Activated naive CD8-positive, alpha-beta T cell treated with anti-CD3 and anti-CD28 coated beads, Interleukin-2, amount 10 ng/mL, durations not matched to agents 7 days and 5 days (primary cell): ENCODE data around the gene TMEM44. TPM values are rescaled to one million over a fixed set of nuclear protein-coding genes. Genes with fewer than 3 reads are reported as not detected.

Source experiments
- ATAC-seq: fragments of 150-1000 bp; cut with Tn5 transposase; one replicate; pipeline ENCODE4 v1.10.0; 2021; ENCODE audit warnings: low read depth, moderate library complexity
- POLR2A ChIA-PET: fragments of 350-600 bp; sonication (Branson Sonifier 250); formaldehyde crosslinking; loops from one replicate; lab custom pipeline; 2021; ENCODE audit warnings: antibody characterized with exemption; lab: Charles Lee
- DNase-seq: peaks from one replicate; pipeline ENCODE4 v3.0.0; 2021
- H3K27ac Mint-ChIP-seq: one replicate; pipeline ENCODE4 v1.8.0; 2022; ENCODE audit warnings: mild to moderate bottlenecking, mixed read lengths
- H3K27me3 Mint-ChIP-seq: one replicate; pipeline ENCODE4 v1.8.0; 2022; ENCODE audit warnings: mild to moderate bottlenecking, moderate library complexity, mixed read lengths
- H3K36me3 Mint-ChIP-seq: one replicate; pipeline ENCODE4 v1.8.0; 2021; ENCODE audit warnings: mild to moderate bottlenecking, mixed read lengths
- H3K4me1 Mint-ChIP-seq: one replicate; pipeline ENCODE4 v1.8.0; 2021; ENCODE audit warnings: mixed read lengths
- H3K4me3 Mint-ChIP-seq: one replicate; pipeline ENCODE4 v1.8.0; 2022; ENCODE audit warnings: mild to moderate bottlenecking, moderate library complexity, mixed read lengths
- H3K9me3 Mint-ChIP-seq: one replicate; pipeline ENCODE4 v1.8.0; 2021; ENCODE audit warnings: mixed read lengths
- total RNA-seq, 2 experiments: library from RNA; stranded (reverse); gene quantifications; one replicate each; pipeline ENCODE4 v1.2.3, GENCODE V29; 2021

TMEM44 gene
- total RNA-seq, 2 experiments from 2014 or later, result 6.3 to 8.1 TPM

DNA sequence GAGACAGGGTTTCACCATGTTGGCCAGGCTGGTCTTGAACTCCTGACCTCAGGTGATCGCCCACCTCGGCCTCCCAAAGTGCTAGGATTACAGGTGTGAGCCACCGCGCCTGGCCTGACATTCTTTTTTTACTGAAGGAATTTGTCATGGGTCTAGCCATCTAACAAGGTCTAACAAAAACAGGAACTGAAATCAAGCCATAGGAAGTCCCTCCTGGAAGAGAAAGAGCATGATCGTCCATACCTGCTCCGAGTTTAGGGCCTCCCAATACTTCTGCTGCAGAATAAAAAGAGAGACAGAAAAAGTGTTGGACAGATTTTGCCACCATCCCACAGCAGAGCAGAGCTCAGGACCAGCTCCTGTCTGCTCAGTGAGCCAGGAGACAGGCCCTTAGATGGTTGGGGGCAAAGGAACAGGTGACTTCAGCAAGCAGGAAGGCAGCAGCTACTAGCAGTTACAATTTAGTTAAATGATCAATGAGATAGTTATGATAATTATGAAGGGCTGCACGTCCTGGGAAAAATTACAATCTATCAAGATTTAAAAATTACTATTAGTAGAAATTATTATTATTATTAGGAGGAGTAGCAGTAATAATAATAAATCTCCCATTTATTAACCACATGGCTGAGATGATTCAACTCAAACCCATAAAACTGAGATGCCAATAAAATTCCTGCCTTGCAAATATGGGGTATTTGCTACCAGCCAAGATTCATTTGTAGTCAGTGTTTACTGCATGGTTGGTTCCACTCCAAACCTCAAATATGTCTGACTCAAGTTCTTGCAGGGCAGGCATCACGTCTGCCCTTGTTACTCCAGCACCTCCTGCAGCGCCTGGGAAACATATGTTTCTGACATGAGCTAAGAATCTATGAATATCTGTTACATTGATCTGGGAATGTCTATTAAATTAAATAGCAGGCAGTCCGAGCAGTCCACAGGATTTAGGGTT is 40.1 kb downstream of the TMEM44 start:
- Mint-ChIP-seq H3K36me3 (no peaks in the 10 kb centered on the region), H3K27me3 (no peaks in the 10 kb centered on the region), H3K27ac (no peak overlapping the region), H3K4me3 (no peak overlapping the region), H3K4me1 (peaks cover 5% of the 10 kb centered on the region), H3K9me3 (no peaks in the 10 kb centered on the region)
- POLR2A ChIA-PET, result interaction anchor here (0.7 kb wide), 1 partner anchor 9 kb away, joined by 3 read pairs; no protein-coding TSS in a partner anchor
- DNase-seq (no peak), ATAC-seq (no peak)

DNA sequence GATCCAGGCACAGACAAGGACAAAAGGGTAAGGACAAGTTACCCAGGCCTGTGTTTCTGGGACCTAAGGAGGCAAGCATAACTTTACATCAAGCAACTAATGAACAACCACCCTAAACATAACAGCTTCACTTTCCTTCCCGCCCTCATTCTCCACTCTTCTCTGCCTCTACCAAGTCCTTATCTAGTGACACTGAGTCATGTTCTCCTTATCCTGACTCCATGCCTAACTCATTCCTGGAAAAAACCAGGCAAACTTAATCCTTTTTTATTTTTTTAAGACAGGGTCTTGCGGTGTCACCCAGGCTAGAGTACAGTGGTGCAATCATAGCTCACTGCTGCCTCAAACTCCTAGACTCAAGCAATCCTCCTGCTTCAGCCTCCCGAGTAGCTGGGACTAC is 44.5 kb downstream of the TMEM44 start:
- Mint-ChIP-seq H3K27me3 (no peaks in the 10 kb centered on the region), H3K9me3 (no peaks in the 10 kb centered on the region), H3K36me3 (peaks cover 17% of the 10 kb centered on the region), H3K27ac (no peak overlapping the region), H3K4me1 (peaks cover 16% of the 10 kb centered on the region), H3K4me3 (no peak overlapping the region)
- DNase-seq, result no peak
- ATAC-seq, result no peak
- POLR2A ChIA-PET, result interaction anchor here (0.9 kb wide), 1 partner anchor 101 kb away, joined by 4 read pairs; no protein-coding TSS in a partner anchor

DNA sequence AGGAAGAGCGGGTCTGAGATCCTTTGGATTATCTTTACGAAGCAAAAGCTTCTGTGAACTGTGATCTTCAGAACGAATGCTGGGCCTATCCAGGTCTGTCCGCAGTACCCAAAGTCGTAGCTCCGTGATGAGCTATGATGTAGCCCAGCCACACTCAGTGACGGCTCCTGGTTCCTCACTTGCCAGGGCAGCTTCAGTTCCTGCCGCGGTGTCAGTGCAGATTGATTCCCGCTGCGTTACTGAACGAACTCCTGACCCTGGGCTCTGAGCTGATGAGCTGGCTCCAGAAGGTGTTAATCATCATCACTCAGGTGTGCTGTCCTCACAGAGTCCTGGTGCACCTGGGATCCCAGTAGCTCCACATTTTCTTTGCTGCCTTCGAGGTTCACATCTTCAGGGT is 45.0 kb downstream of the TMEM44 start:
- peaks cover 16% of the 10 kb centered on the region for H3K4me1 Mint-ChIP-seq
- H3K36me3 Mint-ChIP-seq, result peaks cover 17% of the 10 kb centered on the region
- ATAC-seq, result no peak
- POLR2A ChIA-PET, result interaction anchor here (0.9 kb wide), 1 partner anchor 101 kb away, joined by 4 read pairs; no protein-coding TSS in a partner anchor
- no peak for DNase-seq
- no peak overlapping the region for H3K4me3 Mint-ChIP-seq
- H3K27ac Mint-ChIP-seq, result no peak overlapping the region
- no peaks in the 10 kb centered on the region for H3K9me3 Mint-ChIP-seq
- H3K27me3 Mint-ChIP-seq, result no peaks in the 10 kb centered on the region

DNA sequence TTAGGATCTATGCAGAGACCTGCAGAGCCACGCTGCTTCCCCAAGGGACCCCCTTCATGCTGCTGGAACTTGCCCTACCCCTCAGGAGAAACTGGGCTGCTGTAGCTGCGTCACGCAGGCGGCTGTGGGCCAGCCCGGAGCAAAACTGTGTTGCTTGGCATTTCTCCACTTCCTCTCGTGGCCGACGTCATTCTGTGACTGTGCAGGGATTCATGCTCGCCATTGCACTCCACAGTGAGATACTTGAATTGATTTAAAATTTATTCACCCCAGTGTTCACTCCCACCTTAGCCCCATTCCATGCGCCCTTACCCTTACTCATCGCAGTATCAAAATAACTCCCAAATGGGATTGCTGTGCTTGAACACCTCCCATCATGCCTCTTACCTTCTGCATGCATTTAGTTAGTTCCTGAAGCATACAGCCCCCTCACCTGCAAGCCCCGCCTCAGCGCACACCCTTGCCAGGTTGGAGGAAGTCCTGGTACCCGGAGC is 45.7 kb downstream of the TMEM44 start:
- POLR2A ChIA-PET, result no interaction called here
- Mint-ChIP-seq H3K36me3 (peaks cover 17% of the 10 kb centered on the region), H3K4me3 (no peak overlapping the region), H3K27me3 (no peaks in the 10 kb centered on the region), H3K9me3 (no peaks in the 10 kb centered on the region), H3K27ac (no peak overlapping the region), H3K4me1 (peaks cover 15% of the 10 kb centered on the region)
- no peak for DNase-seq
- no peak for ATAC-seq

DNA sequence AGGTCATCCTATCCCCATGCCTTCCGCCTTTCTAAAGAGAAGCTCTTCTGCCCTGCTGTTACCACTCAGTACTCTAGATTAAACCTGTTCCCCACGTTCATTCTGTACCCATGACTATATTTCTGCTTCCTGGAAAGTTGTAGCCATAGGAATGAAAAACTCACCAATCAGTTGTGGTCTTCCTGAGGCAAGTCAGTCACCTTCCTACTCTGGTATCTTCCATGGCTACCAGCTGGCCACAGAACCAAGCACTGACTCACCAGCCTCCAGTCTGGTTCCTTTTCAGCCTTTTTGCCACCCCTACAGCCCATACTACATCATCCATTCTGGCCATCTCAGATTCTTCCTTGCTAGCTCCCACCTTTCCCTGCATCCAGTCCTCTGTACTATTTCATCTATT is 46.4 kb downstream of the TMEM44 start:
- Mint-ChIP-seq H3K4me1 (peaks cover 15% of the 10 kb centered on the region), H3K36me3 (peaks cover 17% of the 10 kb centered on the region), H3K4me3 (no peak overlapping the region), H3K27ac (no peak overlapping the region), H3K27me3 (no peaks in the 10 kb centered on the region), H3K9me3 (no peaks in the 10 kb centered on the region)
- no peak for ATAC-seq
- POLR2A ChIA-PET, result no interaction called here
- DNase-seq, result no peak

DNA sequence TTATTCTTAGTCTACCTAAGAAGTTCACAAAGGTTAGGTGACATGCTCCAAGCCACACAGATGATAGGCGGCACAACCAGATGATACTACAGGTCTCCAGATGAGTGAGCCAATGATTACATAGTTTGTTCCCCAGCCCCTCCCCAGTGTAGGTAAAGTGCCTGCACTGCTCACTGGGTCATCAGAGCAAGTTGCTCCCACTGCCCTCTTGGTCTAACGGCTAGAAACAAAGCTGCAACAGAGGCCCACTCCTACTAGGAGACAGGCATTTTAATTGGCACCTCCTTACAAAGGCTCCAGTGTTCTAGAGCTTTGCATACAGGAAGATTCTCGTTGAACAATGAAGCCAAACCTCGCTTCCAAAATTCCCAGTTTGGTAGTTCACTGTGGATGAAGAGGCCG is 47.3 kb downstream of the TMEM44 start:
- no peak overlapping the region for H3K4me3 Mint-ChIP-seq
- peaks cover 15% of the 10 kb centered on the region for H3K4me1 Mint-ChIP-seq
- H3K9me3 Mint-ChIP-seq, result no peaks in the 10 kb centered on the region
- ATAC-seq, result no peak
- POLR2A ChIA-PET, result interaction anchor here (0.6 kb wide), 1 partner anchor 18 kb away, joined by 3 read pairs; no protein-coding TSS in a partner anchor
- H3K36me3 Mint-ChIP-seq, result peaks cover 17% of the 10 kb centered on the region
- H3K27ac Mint-ChIP-seq, result no peak overlapping the region
- no peaks in the 10 kb centered on the region for H3K27me3 Mint-ChIP-seq
- DNase-seq, result no peak

DNA sequence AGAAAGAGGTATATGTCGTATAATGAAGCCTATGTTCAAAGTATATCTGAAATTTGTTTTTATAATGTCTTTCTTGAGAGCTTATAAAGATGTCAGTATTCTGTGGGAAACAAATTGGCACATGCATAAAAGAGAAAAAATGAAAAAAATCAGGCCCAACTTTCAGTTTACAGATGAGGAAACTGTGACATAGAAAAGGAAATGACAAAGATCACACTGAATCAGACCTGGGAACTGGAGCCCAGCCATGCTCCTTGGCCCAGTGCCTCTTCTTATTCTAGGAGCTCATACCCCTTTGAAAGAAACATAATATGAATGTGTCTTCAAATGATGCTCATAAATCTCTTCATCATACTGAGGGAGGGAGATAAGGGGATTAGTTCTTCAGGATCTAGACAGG is 48.4 kb downstream of the TMEM44 start:
- Mint-ChIP-seq H3K9me3 (no peaks in the 10 kb centered on the region), H3K27ac (peak overlapping the region; percentile 97), H3K27me3 (no peaks in the 10 kb centered on the region), H3K4me1 (peaks cover 15% of the 10 kb centered on the region), H3K36me3 (peaks cover 17% of the 10 kb centered on the region), H3K4me3 (peak overlapping the region; percentile 94)
- ATAC-seq, result no peak
- POLR2A ChIA-PET, result interaction anchor here (0.7 to 1.6 kb wide), 3 partner anchors 49 to 574 kb away, joined by 3 to 5 read pairs (median 4); no protein-coding TSS in a partner anchor
- no peak for DNase-seq

DNA sequence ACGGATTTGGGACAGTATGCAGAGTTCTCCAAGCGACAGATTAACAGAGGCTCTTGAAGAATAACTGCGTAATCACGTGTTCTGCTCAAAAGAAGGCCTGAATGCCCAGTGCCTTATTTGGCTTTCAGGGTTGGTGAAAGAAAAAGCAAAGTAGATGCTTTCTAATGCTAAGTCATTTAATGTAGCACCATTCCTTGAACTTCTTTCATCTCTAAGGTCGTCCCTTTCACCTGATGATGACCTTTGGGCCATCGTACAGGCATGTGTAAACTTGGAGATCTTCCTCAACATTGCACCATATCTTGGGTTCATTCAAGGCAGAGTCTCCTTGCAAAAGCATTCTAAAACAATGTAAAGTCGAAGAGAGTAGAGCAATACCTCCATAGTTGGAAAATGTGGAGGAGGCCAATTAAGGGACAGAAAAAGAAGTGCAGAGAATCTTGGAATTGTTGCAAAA is 48.9 kb downstream of the TMEM44 start:
- ATAC-seq, result no peak

DNA sequence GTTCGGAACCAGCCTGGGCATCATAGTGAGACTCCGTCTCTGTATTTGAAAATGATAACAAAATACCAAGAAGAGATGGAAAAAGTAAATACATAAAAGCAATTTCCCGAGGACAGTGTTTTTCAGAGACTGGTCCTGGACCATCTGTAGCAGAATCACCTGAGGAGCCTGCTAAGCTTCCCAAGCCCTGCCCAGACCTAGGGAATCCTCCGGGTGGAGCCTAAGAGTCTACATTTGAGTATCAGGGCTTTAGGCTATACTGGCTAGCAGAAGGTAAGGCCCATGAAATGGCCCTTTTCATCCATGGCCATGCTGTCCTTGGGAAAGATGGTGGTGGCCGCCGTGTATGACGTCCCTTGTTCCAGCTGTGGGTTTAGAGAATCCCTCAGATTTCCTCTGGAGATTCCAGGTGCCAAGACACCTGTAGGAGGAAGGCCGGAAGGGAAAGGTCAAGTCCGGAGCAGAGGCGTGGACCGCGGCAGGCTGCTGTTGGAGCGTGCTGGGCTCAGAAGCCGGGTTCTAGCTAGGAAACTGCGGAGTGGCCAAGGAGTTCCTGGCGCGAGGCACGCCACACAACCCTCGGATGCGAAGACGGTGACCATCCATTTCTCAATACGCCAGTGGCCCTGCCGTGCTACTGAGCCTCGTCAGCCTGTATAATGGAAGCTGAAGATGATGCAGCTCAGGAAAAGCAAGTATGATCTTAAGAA is 50.9 kb downstream of the TMEM44 start:
- POLR2A ChIA-PET, result interaction anchor here (0.7 to 0.9 kb wide), 2 partner anchors 94 to 336 kb away, joined by 3 read pairs; no protein-coding TSS in a partner anchor
- Mint-ChIP-seq H3K9me3 (no peaks in the 10 kb centered on the region), H3K4me3 (peak overlapping the region; percentile 10), H3K36me3 (peaks cover 17% of the 10 kb centered on the region), H3K27ac (no peak overlapping the region), H3K4me1 (peaks cover 15% of the 10 kb centered on the region), H3K27me3 (no peaks in the 10 kb centered on the region)
- DNase-seq (no peak), ATAC-seq (no peak)

More for the DNA sequence above, 48.9 kb downstream of the TMEM44 start:
- Mint-ChIP-seq H3K4me1 (peaks cover 15% of the 10 kb centered on the region), H3K36me3 (peaks cover 17% of the 10 kb centered on the region), H3K27ac (peak overlapping the region; percentile 97), H3K27me3 (no peaks in the 10 kb centered on the region), H3K9me3 (no peaks in the 10 kb centered on the region), H3K4me3 (peak overlapping the region; percentile 94)
- POLR2A ChIA-PET, result interaction anchor here (0.9 to 1.6 kb wide), 8 partner anchors 9 to 268 kb away, joined by 3 to 6 read pairs (median 3); no protein-coding TSS in a partner anchor
- DNase-seq, result no peak

DNA sequence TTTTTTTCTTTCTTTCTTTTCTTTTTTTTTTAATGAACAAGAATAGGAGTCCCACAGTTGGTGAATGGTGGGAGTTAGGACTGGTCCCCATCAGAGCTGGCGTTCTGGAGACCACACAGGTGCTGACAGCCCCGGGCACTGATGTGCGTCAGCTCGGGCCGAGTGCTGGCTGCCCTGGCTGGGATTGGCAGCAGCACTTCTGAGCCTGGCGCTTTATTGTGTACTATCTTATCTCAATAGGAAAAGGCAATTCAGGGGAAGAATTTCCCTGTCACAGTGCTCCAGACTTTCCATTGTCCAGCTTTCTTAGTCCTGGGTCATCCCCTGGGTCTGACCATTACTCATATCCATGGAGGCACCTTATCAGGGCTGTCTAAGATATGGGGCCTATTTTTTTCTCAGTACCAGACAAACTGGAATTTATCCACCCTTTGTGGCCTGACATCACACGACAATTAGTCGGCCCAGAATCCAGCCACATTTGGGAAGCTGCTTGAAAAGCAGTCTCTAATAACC is 54.1 kb downstream of the TMEM44 start:
- H3K27ac Mint-ChIP-seq, result no peak overlapping the region
- peaks cover 8% of the 10 kb centered on the region for H3K27me3 Mint-ChIP-seq
- ATAC-seq (no peak), DNase-seq (no peak)
- POLR2A ChIA-PET, result no interaction called here
- no peak overlapping the region for H3K4me3 Mint-ChIP-seq
- H3K36me3 Mint-ChIP-seq, result no peaks in the 10 kb centered on the region
- no peaks in the 10 kb centered on the region for H3K4me1 Mint-ChIP-seq
- H3K9me3 Mint-ChIP-seq, result no peaks in the 10 kb centered on the region

DNA sequence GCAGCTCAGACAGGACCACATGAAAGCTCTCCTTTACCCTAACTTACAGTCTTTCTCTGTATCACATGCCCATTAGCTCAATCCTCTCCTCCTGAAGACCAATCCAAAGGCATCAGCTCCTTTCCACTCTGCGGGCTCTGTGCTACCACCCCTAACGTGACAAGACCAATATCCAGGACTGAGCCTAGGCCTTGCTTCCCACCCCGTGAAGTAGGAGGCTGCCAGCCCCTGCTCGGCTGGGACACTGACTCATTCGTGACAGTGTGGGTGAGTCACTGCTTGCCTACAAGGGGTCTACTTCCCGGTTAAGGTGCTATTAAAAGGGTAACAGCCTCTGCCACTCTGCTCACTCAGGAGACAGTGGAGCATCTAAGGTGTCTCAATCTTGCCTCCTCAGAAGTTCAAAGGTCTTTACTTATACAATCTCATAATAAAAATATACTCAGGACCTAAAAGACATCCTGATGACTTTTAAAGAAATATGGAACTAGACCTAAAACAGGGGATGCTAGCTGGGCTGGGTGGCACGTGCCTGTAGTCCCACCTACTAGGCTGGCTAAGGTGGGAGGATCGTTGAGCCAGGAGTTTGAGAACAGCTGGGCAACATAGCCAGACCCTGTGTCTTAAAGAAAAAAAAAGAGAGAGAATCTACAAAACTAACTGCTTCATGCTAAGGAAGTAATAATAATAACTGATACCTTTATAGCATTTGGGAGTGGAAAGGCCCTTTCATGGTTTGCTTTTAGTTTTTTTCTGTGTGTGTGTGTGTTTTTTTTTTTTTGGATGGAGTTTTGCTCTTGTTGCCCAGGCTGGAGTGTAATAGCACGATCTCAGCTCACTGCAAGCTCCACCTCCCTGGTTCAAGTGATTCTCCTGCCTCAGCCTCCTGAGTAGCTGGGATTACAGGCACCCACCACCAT is 55.0 kb downstream of the TMEM44 start:
- ATAC-seq (no peak), DNase-seq (no peak)
- H3K9me3 Mint-ChIP-seq, result no peaks in the 10 kb centered on the region
- no peak overlapping the region for H3K27ac Mint-ChIP-seq
- no peak overlapping the region for H3K4me3 Mint-ChIP-seq
- H3K27me3 Mint-ChIP-seq, result peaks cover 14% of the 10 kb centered on the region
- no peaks in the 10 kb centered on the region for H3K36me3 Mint-ChIP-seq
- POLR2A ChIA-PET, result no interaction called here
- H3K4me1 Mint-ChIP-seq, result no peaks in the 10 kb centered on the region

DNA sequence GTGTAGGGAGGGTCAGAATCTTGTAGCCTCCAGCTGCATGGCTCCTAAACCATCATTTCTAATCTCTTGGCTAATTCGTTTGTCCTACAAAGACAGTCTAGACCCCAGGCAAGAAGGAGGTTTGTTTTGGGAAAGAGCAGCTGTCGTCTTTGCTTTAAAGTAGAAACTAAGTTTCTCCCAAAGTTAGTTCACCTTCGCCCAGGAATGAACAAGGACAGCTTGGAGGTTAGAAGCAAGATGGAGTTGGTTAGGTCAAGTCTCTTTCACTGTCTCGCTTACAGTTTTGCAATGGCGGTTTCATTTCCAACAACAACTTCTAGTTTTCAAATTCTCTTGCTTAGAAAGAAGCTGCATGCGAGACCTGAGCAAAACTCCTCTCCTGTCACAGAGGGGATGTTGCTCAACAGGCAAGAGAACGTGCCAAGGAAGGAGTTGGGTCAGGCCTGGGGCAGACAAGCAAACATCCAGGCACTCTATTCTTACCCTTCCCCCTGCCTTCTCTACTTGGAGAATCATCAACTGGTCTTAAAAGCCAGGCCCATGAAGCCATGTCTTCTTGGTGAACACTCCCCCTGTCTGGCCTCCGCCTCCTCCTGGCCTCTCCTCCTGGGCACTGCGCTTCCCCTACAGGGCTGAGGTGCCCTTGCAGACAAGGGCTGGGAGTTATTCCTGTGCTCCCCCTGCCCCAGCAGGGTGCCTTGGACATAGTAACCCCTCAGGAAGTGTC is 57.6 kb downstream of the TMEM44 start:
- no peak for DNase-seq
- H3K4me3 Mint-ChIP-seq, result no peak overlapping the region
- no peaks in the 10 kb centered on the region for H3K36me3 Mint-ChIP-seq
- H3K27me3 Mint-ChIP-seq, result peaks cover 37% of the 10 kb centered on the region
- POLR2A ChIA-PET, result no interaction called here
- no peaks in the 10 kb centered on the region for H3K4me1 Mint-ChIP-seq
- ATAC-seq, result no peak
- H3K27ac Mint-ChIP-seq, result no peak overlapping the region
- H3K9me3 Mint-ChIP-seq, result no peaks in the 10 kb centered on the region
